Right lobe of liver (tissue), 6 donors: ENCODE data around the gene GPR156. TPM values are rescaled to one million over a fixed set of nuclear protein-coding genes. Genes with fewer than 3 reads are reported as not detected.
"Not testable (repeated sequence)": the region's sequence is repeated elsewhere in the genome, so short reads cannot be mapped to it uniquely, and the experiment has no call there.

Experiments
- ATAC-seq, 4 donors: fragments of 200-7000 bp; cut with Tn5 transposase; one replicate each; pipeline ENCODE4 v1.9.1; 2020; ENCODE audit warnings: mild to moderate bottlenecking in 4 of 4, moderate library complexity in 4 of 4
- DNase-seq, 3 donors: peaks; one replicate each; pipeline ENCODE4 v3.0.0-alpha.2; 2020
- H3K27ac ChIP-seq, 3 donors: fragments of 200-600 bp; one replicate each; pipeline ENCODE4 v1.8.0; 2022
- H3K27me3 ChIP-seq, 2 donors: fragments of 200-600 bp; one replicate each; pipeline ENCODE4 v1.8.0; 2022
- H3K36me3 ChIP-seq, 4 donors: fragments of 200-600 bp; sonication (generic) in 1 of 4; one replicate each; pipeline versions ENCODE4 v1.5.1 to v1.8.0; 2017 to 2022; ENCODE audit warnings: control low read depth in 1 of 4
- H3K4me1 ChIP-seq, 4 donors: fragments of 200-600 bp; sonication (generic) in 1 of 4; one replicate each; pipeline versions ENCODE4 v1.5.1 to v1.8.0; 2017 to 2022; ENCODE audit warnings: control low read depth in 1 of 4
- H3K4me3 ChIP-seq, 3 donors: fragments of 200-600 bp; one replicate each; pipeline ENCODE4 v1.8.0; 2022
- H3K9me3 ChIP-seq, 4 donors: fragments of 200-600 bp; sonication (generic) in 1 of 4; one replicate each; pipeline versions ENCODE4 v1.5.1 to v1.8.0; 2017 to 2022; ENCODE audit warnings: control low read depth in 1 of 4
- CTCF ChIP-seq, 4 donors: fragments of 200-600 bp in 3 of 4; fragments of 450-650 bp in 1 of 4; IDR thresholded peaks; one replicate each; pipeline versions ENCODE4 v1.5.1 to v1.8.0; 2016 to 2022; ENCODE audit warnings: antibody characterized with exemption in 4 of 4, mild to moderate bottlenecking in 2 of 4
- POLR2A ChIP-seq: fragments of 450-650 bp; IDR thresholded peaks from one replicate; pipeline ENCODE4 v1.6.1; 2017; ENCODE audit warnings: antibody characterized with exemption, mild to moderate bottlenecking
- WGBS: methylation state at CpG from one replicate; pipeline ENCODE4 v1.1.6; 2018; ENCODE audit warnings: low coverage, low lambda C conversion rate; ENCODE audit not compliant: insufficient coverage; ENCODE audit errors: missing lambda C conversion rate; 5-methylcytosine and 5-hydroxymethylcytosine counted together
- intact Hi-C, 2 donors: fragments of 100-400 bp; cut with DNase I; formaldehyde crosslinking; loops; one replicate each; pipeline versions ENCODE4 v1.11.2 to v1.14.1; 2022
- total RNA-seq, 6 experiments: library from RNA; depleted of rRNA in 2 of 6; stranded (reverse); fragments of >200 nt in 2 of 6; fragmentation: NEBNext Ultra II Directional in 3 of 6; extraction: Animal tissue kit (Norgen Biotek cat#: 25700) in 3 of 6; gene quantifications; one replicate each; pipeline versions ENCODE4 v1.1.0 to v1.2.4, GENCODE V29; 2016 to 2023
- donor health status: DM: no; HTN: yes; CAD: no.
- donor health status: DM: no; HTN: no; CAD: no.
- donor health status: DM: no; HTN: no; CAD: no.
- donor health status: DM: no; HTN: yes; CAD: no.
- donor health status: DM: no; HTN: yes; CAD: no.

GPR156 gene
- total RNA-seq, 6 experiments from 2014 or later: not detected

GRCh38 chr3:120157681-120158080, 127.3 kb downstream of the GPR156 start:
- Histone ChIP-seq H3K4me3 (no peak overlapping the region), H3K27ac (no peak overlapping the region), H3K9me3 (no peaks in the 10 kb centered on the region), H3K4me1 (no peaks in the 10 kb centered on the region), H3K36me3 (no peaks in the 10 kb centered on the region), H3K27me3 (no peaks in the 10 kb centered on the region)
- TF ChIP-seq POLR2A (no peak), CTCF (IDR thresholded peaks at IDR 0.05) (no peak)
- 86% methylated on average over 1 of the region's 5 CpGs for WGBS
- no peak for ATAC-seq
- DNase-seq: no peak
- intact Hi-C loops: no loop called here

GRCh38 chr3:120157113-120157512, 127.9 kb downstream of the GPR156 start:
- H3K27me3 ChIP-seq: no peaks in the 10 kb centered on the region
- ATAC-seq (no peak), DNase-seq (no peak)
- intact Hi-C loops: no loop called here
- no peaks in the 10 kb centered on the region for H3K9me3 ChIP-seq
- H3K27ac ChIP-seq: no peak overlapping the region
- WGBS: 47% methylated on average over 3 of the region's 3 CpGs
- H3K36me3 ChIP-seq: no peaks in the 10 kb centered on the region
- H3K4me3 ChIP-seq: no peak overlapping the region
- TF ChIP-seq CTCF (IDR thresholded peaks at IDR 0.05) (no peak), POLR2A (no peak)
- no peaks in the 10 kb centered on the region for H3K4me1 ChIP-seq

GRCh38 chr3:120156699-120157098, 128.3 kb downstream of the GPR156 start:
- TF ChIP-seq CTCF (IDR thresholded peaks at IDR 0.05) (no peak), POLR2A (no peak)
- no peaks in the 10 kb centered on the region for H3K36me3 ChIP-seq
- H3K4me1 ChIP-seq: no peaks in the 10 kb centered on the region
- H3K27ac ChIP-seq: no peak overlapping the region
- H3K27me3 ChIP-seq: no peaks in the 10 kb centered on the region
- H3K4me3 ChIP-seq: no peak overlapping the region
- DNase-seq: no peak
- no peaks in the 10 kb centered on the region for H3K9me3 ChIP-seq
- ATAC-seq: no peak
- intact Hi-C loops: no loop called here

- H3K4me3 ChIP-seq, H3K27me3 ChIP-seq, intact Hi-C loops, H3K27ac ChIP-seq, H3K36me3 ChIP-seq, H3K4me1 ChIP-seq, H3K9me3 ChIP-seq, ATAC-seq, DNase-seq: not testable (repeated sequence)
- WGBS: 77% methylated on average over 3 of the region's 3 CpGs
These were observed 129.3 kb downstream of the GPR156 start for GRCh38 chr3:120155694-120156093.

- Histone ChIP-seq H3K4me1 (no peaks in the 10 kb centered on the region), H3K36me3 (no peaks in the 10 kb centered on the region), H3K27ac (no peak overlapping the region), H3K4me3 (no peak overlapping the region), H3K9me3 (no peaks in the 10 kb centered on the region), H3K27me3 (no peaks in the 10 kb centered on the region)
- no peak for TF ChIP-seq CTCF (IDR thresholded peaks at IDR 0.05)
- no peak for TF ChIP-seq POLR2A
- DNase-seq (no peak), ATAC-seq (no peak)
- intact Hi-C loops: no loop called here
These were observed 129.9 kb downstream of the GPR156 start for GRCh38 chr3:120155108-120155507.
